HG03064 (cell line): Measurements from ENCODE around the gene SYNDIG1.

Source experiments
- ATAC-seq: cut with Tn5 transposase; IDR thresholded peaks from one replicate; pipeline ENCODE4 v1.9.1; 2021; ENCODE audit warnings: low read depth; ENCODE audit not compliant: unreplicated experiment

The SYNDIG1 gene

GRCh38 chr20:24668384-24668702 is 198.9 kb downstream of the SYNDIG1 start:
- no peak for ATAC-seq

GRCh38 chr20:24668791-24669190 is 199.4 kb downstream of the SYNDIG1 start:
- no peak for ATAC-seq

- ATAC-seq = no peak
Observed at GRCh38 chr20:24669701-24670100, 200.3 kb downstream of the SYNDIG1 start.

- ATAC-seq = no peak
Observed at GRCh38 chr20:24670341-24670872, 201.0 kb downstream of the SYNDIG1 start.

GRCh38 chr20:24670981-24671380 is 201.6 kb downstream of the SYNDIG1 start:
- no peak for ATAC-seq

- ATAC-seq = no peak
Observed at GRCh38 chr20:24672181-24672880, 202.9 kb downstream of the SYNDIG1 start.

- no peak for ATAC-seq
Observed at GRCh38 chr20:24672886-24673677, 203.7 kb downstream of the SYNDIG1 start.

- ATAC-seq = no peak
Observed at GRCh38 chr20:24673678-24674570, 204.5 kb downstream of the SYNDIG1 start.

- ATAC-seq = no peak
Observed at GRCh38 chr20:24674921-24675605, 205.6 kb downstream of the SYNDIG1 start.

- ATAC-seq = no peak
Observed at GRCh38 chr20:24675651-24676352, 206.4 kb downstream of the SYNDIG1 start.

GRCh38 chr20:24676353-24676977 is 207.0 kb downstream of the SYNDIG1 start:
- no peak for ATAC-seq

GRCh38 chr20:24676978-24677370 is 207.5 kb downstream of the SYNDIG1 start:
- ATAC-seq = no peak

GRCh38 chr20:24677626-24678315 is 208.3 kb downstream of the SYNDIG1 start:
- ATAC-seq = no peak

GRCh38 chr20:24678351-24679106 is 209.1 kb downstream of the SYNDIG1 start:
- no peak for ATAC-seq

- no peak for ATAC-seq
Observed at GRCh38 chr20:24679448-24680047, 210.1 kb downstream of the SYNDIG1 start.

- ATAC-seq = no peak
Observed at GRCh38 chr20:24681634-24682495, 212.4 kb downstream of the SYNDIG1 start.
